AG04449 (cell line): ENCODE measurements around the gene LURAP1L.

Experiments
- CTCF ChIA-PET: fragments of 350-600 bp; formaldehyde crosslinking; extraction: SDS; loops from one replicate; lab custom pipeline; 2021; ENCODE audit warnings: antibody characterized with exemption; lab: Yijun Ruan, JAX
- POLR2A ChIA-PET: fragments of 400-600, 350-600 bp; formaldehyde crosslinking; extraction: SDS; loops from one replicate; lab custom pipeline; 2020; ENCODE audit warnings: antibody characterized with exemption, inconsistent platforms; lab: Yijun Ruan, JAX
- DNase-seq: peaks from one replicate; pipeline ENCODE4 v3.0.0-alpha.2; 2010; ENCODE audit warnings: low read depth, low spot score
- H3K4me3 ChIP-seq: 2 replicates; pipeline ENCODE4 v1.5.1; 2011; ENCODE audit warnings: low read depth, mild to moderate bottlenecking, control low read depth, low read length
- TF ChIP-seq, protein P1 (sequence below): IDR thresholded peaks from one replicate; pipeline ENCODE4 v1.5.1; 2011; ENCODE audit warnings: mild to moderate bottlenecking, moderate library complexity, low read length, control low read depth, inconsistent platforms; ENCODE audit not compliant: insufficient read depth; ENCODE audit errors: missing control alignments

The LURAP1L gene

DNA sequence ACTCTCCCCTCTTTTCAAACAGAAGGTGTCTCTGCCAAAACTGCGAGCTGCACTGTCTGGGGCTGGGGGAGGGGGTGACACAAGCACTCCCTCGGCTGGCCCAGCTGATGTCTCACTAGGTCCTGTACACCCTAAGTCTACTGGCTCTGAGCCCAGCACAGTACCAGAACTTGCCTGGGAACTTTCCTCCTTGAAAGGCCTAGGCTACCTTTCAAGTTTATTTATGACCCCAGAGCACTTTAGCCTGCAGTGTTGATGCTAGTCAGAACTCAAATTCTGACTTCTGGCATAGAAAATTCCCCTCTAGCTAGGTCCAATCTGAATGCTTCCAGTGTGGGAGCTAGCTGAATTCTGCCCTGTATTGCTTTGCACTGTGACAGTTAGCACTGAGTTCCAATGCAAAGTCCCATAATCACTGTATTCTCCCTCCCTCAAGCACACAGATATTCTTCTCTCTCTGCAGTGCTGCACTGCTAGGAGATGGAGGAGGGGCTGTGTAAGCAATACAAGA is 10.5 kb downstream of the LURAP1L start:
- ChIA-PET POLR2A (interaction anchor here (1.3 kb wide), 1 partner anchor 9 kb away, joined by 3 read pairs; no protein-coding TSS in a partner anchor), CTCF (interaction anchor here (2.7 kb wide), 1 partner anchor 9 kb away, joined by 20 read pairs; no protein-coding TSS in a partner anchor)
- DNase-seq: no peak
- no peak overlapping the region for H3K4me3 ChIP-seq
- TF ChIP-seq, protein P1, sequence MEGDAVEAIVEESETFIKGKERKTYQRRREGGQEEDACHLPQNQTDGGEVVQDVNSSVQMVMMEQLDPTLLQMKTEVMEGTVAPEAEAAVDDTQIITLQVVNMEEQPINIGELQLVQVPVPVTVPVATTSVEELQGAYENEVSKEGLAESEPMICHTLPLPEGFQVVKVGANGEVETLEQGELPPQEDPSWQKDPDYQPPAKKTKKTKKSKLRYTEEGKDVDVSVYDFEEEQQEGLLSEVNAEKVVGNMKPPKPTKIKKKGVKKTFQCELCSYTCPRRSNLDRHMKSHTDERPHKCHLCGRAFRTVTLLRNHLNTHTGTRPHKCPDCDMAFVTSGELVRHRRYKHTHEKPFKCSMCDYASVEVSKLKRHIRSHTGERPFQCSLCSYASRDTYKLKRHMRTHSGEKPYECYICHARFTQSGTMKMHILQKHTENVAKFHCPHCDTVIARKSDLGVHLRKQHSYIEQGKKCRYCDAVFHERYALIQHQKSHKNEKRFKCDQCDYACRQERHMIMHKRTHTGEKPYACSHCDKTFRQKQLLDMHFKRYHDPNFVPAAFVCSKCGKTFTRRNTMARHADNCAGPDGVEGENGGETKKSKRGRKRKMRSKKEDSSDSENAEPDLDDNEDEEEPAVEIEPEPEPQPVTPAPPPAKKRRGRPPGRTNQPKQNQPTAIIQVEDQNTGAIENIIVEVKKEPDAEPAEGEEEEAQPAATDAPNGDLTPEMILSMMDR: no peak

DNA sequence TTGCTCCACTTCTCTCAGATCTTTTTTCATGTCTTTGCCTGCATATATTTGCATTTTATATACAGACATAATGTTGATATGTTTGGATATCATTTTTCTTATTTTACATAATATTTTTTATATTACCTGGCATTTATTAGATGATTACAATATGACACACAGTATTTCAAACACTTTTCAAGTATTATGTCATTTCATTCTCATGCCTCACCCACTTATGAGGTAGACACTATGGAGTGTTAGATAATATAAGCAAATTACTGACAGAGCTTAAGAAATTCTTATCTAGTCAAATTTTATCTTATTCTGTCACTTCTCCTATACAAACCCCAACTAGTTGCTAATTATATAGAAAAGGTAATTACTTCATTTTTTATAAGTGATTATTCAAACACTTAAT is 11.1 kb downstream of the LURAP1L start:
- ChIA-PET CTCF (interaction anchor here (2.7 to 3.0 kb wide), 2 partner anchors 9 to 10 kb away, joined by 15 to 20 read pairs; partner anchors contain the start of gene LURAP1L), POLR2A (interaction anchor here (1.3 kb wide), 1 partner anchor 10 kb away, joined by 3 read pairs; no protein-coding TSS in a partner anchor)
- TF ChIP-seq, protein P1: no peak
- no peak overlapping the region for H3K4me3 ChIP-seq
- DNase-seq: no peak

- no peak overlapping the region for H3K4me3 ChIP-seq
- CTCF ChIA-PET: interaction anchor here (1.6 kb wide), 1 partner anchor 13 kb away, joined by 5 read pairs; no protein-coding TSS in a partner anchor
- DNase-seq: no peak
- POLR2A ChIA-PET: no interaction called here
- TF ChIP-seq, protein P1: no peak
These were observed 15.2 kb downstream of the LURAP1L start for GRCh38 chr9:12790001-12790400.

DNA sequence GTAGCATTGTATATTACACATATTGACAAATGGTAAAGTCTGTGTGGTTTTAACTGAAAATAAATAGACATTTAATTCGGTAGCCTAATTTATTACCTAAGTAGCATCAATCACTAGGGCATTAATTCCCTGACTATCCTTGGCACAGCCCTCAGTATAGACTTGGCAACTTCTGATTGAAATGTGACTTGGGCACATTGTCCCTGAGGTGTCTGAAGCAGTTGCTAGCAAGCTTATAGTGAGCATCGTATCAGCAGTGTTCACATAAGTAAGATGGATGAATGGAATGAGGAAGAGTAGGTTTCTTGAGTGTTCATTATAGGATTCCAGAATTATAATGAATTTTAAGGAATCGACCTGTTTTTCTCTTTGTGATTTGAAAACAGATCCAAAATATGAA is 16.1 kb downstream of the LURAP1L start:
- CTCF ChIA-PET: interaction anchor here (1.6 kb wide), 1 partner anchor 14 kb away, joined by 5 read pairs; no protein-coding TSS in a partner anchor
- DNase-seq: no peak
- no peak overlapping the region for H3K4me3 ChIP-seq
- TF ChIP-seq, protein P1: no peak
- POLR2A ChIA-PET: no interaction called here

DNA sequence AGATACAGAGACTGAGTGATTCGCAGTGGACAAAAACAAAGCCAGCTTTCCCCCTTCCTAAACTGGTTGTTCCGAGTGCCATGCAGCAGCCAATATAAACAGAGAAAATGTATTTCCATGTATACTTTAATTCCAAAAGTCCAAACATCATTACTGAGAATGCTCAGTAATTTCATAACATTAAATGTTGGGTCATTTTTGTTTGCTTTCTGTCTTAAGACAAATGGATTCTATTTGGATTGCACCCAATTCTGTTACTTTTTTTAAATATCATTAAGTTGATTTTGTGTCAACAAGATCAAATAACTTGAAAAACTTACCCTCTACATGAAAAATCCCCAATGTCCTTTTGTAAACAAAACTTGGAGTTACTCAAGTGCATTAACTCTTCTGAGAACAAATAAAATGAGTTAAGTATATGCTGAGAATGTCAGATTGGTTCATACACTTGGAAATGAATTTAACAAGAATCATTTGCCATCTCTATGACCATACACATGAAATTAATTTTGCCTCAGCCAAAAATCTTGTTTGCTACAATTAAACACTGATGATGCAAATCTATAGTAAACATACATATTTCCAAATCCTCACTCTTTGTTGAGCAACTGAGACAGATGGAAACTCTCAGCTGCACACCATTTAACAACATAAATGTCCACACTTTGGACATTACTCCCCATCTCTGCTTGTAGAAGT is 19.4 kb downstream of the LURAP1L start:
- no peak overlapping the region for H3K4me3 ChIP-seq
- ChIA-PET CTCF (interaction anchor here (1.5 kb wide), 1 partner anchor 18 kb away, joined by 3 read pairs; no protein-coding TSS in a partner anchor), POLR2A (no interaction called here)
- TF ChIP-seq, protein P1: no peak
- DNase-seq: no peak

DNA sequence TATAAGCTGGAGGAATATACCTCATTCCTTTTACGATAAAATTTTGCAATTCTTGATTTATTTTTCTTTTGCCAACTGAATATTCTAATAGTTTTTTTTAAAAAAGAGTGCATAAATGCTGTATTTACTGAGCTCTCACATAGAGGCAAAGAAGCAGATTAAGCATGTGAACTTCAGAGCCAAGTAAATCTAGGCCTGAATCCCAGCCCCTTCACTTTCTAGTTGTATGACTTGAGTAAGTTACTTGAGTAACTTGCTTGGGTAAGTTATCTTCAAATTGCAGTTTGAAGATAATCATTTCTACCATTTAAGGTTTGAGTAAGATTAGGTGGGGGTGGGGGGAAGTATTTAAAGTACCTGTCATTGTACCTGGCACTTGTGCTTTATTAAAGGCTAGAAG is 21.8 kb downstream of the LURAP1L start:
- ChIA-PET POLR2A (no interaction called here), CTCF (interaction anchor here (2.5 to 2.7 kb wide), 2 partner anchors 9 to 21 kb away, joined by 8 to 16 read pairs; partner anchors contain the start of gene LURAP1L)
- no peak overlapping the region for H3K4me3 ChIP-seq
- TF ChIP-seq, protein P1: no peak
- no peak for DNase-seq
